GM18907 (cell line): ENCODE results near the gene CENPP.

Experiments
- ATAC-seq: cut with Tn5 transposase; IDR thresholded peaks from one replicate; pipeline ENCODE4 v1.9.1; 2021; ENCODE audit warnings: mild to moderate bottlenecking, moderate library complexity; ENCODE audit not compliant: unreplicated experiment

Gene CENPP

DNA sequence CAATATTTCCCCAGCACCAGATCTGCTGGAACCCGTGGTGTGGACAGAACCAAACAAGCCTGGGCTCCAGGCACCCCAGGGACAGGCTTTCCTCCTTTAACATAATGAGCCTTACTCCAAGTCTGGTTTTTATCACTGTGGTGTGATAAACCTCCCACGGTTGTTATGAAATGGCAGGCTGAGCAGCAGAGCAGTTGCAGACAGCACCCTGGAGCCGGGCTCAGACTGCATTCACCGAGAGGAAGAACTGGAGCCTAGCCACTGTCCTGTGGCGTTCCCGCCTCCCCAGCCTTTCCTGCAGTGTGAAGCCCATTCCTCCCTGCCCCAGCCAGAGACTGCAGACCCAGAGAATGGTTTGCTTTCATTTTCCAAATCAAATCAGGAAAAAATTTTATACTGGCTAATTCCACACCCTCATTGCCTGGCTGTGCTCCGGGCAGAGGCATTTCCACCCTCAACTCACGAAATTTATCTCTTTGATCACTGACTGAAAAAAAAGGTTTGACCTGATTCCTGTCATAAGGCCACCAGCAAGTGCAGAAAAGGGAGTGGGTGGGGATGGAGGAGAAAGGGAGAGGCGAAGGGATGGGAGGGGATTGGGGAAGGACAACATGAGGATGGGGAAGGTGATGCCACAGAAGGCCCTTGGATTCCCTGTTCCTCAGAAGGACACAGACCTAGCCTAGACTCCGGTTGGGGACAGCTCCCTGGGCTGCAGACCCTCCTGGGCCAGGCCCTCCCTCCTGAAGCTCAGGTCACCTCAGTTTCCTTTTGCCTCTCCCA is 325.3 kb downstream of the CENPP start:
- no peak for ATAC-seq

- ATAC-seq: no peak
These were observed 326.7 kb downstream of the CENPP start for GRCh38 chr9:92652461-92652860.

- ATAC-seq: no peak
These were observed 328.9 kb downstream of the CENPP start for GRCh38 chr9:92654481-92655301.

- no peak for ATAC-seq
These were observed 329.6 kb downstream of the CENPP start for GRCh38 chr9:92655366-92655765.

DNA sequence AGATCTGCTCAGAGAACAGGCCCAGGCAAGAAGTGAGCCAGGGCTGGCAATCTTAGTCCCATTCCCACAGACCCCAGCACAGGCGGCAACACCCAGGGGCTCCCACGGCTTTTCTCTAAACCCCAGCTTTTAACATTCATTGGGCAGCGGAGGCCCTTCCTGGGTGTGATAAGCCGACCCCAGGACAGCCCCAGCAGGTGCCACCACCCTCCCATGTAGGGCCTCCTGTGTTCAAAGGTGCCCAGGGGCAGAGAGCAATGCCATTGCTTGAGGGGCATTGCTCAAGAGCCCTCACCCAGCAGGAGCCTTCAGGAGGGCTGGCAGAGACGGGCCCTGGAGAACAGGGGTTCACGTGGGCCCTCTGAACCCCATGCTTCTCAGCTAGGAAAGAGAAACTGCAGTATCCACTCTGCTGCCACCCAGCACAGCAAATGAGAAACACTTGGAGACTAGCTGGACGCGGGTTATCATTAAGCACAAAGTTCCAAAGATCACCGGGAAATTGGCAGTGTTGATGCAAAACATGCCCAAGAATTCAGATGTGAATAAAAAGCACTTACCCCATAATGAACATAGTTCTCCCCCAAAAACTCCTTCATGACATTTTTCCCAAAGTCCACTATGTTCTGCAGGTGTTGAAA is 330.3 kb downstream of the CENPP start:
- ATAC-seq: no peak

- no peak for ATAC-seq
These were observed 330.8 kb downstream of the CENPP start for GRCh38 chr9:92656537-92656925.

GRCh38 chr9:92657296-92658094 is 331.7 kb downstream of the CENPP start:
- no peak for ATAC-seq

DNA sequence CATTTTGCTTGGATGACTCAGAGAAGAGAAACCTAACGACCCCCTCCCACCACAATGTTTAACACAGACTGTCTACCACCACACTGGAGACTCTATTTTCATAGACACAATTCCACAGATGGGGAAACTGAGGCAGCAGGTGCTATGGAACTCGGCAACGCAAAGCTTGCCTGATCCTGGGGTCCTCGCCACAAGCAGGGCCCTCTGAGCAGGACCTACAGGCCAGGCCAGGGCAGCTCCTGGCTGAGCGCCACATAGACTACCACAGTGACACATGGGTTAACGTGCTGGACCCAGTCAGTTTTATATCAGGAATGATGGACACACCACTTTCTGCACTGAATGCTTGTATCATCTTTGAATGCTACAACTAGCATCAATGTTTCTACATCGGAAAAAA is 332.4 kb downstream of the CENPP start:
- ATAC-seq: no peak

- no peak for ATAC-seq
These were observed 332.9 kb downstream of the CENPP start for GRCh38 chr9:92658611-92659010.

DNA sequence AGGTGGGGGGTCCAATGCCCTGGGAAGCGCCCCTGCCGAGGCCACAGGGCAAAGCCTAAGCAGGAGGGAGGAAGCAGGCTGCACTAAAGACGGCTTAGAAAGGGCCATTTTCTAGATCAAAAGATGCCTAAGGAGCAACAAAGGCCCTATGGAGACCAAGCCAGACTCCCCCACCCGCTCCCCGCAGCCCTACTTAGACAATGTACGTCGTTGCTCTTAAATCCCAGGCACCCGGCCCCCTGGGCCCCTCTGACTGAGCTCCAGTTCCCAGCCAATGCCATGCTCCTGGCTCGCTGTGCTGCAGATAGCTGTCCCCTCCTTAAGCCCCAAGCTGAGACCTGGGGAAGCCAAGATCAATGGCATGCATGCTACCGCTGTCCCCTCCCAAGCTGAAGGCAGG is 333.8 kb downstream of the CENPP start:
- no peak for ATAC-seq

- ATAC-seq: no peak
These were observed 334.5 kb downstream of the CENPP start for GRCh38 chr9:92660266-92660665.

- ATAC-seq: no peak
These were observed 335.4 kb downstream of the CENPP start for GRCh38 chr9:92661127-92661526.

DNA sequence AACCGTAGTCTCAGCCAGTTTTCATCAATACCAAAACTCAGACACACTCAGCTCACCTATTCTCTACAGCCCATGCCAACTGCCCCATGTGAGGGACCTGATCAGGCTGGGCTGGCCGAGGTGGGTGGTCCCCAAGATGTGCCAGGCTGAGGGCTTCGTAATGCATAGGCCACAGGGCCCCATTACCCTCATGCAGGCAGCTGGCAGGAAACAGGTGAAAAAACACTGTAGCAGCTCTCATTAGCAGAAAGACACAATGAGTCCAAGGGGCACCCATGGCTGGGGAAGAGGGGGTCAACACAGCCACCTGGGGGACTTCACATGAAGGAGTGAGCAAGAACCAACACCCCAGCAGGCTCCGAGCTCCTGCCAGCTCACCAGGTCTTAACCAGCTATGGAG is 336.0 kb downstream of the CENPP start:
- ATAC-seq: no peak

- no peak for ATAC-seq
These were observed 337.4 kb downstream of the CENPP start for GRCh38 chr9:92663126-92663525.

DNA sequence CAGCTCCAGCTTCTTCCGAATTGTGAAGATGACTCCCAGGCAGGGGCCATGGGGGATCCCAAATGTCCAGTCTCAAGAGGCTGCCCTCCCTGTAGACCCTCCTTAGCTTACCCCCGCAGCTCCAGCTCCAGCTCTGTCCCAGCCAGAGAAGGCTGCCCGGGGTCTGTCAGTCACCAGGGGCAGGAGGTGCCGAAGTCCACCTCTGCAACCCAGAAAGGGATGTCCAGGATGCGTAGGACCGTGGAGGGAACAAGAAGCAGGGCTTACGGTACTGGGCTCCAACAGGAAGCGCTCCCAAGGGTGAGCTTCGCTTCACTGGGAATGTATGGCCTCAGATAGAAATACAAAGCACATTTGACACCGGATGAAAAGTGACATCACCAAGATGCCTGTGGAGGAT is 338.2 kb downstream of the CENPP start:
- ATAC-seq: no peak

DNA sequence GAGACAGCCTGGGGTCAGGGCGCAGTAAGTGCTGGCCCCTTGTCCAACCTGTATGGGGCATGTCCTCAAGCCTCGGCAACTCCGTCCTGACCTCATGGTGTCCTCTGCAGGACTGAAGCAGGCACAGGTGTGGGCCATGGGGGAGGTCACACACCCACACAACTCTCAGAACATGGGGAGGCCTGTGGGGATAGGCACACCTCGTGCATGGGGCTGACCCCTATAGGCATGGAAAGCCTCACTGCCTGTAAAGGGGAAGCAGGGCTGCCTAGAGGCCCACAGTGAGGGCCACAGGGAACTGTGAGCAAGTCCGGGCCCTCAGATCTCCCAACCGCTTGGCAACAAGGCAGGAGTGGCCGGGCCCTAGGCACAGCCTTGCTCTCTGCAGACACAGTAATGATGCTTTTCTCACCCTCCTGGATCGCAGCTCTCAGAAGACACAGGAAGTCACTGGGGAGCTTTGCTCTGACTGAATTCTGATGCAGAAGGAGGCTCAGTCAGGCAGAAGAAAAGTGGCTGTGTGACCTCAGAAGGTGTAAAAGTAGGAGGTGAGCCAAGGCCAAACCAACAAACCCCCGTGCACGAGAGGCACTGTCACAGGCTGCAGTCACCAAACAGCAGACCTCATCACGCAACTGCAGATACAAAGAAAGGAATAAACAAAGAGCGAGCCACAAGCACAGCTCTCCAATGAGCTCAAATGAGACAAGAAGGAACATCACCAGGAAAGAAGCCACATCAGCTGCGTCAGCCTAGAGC is 338.8 kb downstream of the CENPP start:
- no peak for ATAC-seq

- no peak for ATAC-seq
These were observed 340.1 kb downstream of the CENPP start for GRCh38 chr9:92665836-92666235.

DNA sequence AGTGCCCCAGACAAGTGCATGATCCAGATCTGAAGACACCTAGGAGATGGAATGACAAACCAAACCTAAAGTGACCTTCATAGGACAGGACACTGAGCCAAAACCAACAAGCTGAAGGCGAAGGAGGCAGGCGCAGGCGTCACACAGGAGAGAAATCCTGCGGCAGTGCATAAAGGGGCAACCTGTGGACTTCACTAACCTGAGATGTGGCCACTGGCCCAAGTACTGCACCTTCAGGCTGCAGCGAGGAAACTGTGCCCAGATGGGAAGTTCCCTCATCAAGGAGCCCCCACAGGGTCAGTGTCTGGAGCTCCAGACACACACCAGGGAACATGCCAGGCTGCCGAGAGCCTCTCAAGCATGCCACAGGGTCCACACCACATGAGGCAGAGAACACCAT is 340.5 kb downstream of the CENPP start:
- no peak for ATAC-seq

- ATAC-seq: no peak
These were observed 341.3 kb downstream of the CENPP start for GRCh38 chr9:92666912-92667532.
